ENCODE results near the gene C3orf49. TPM values are rescaled to one million over a fixed set of nuclear protein-coding genes. Genes with fewer than 3 reads are reported as not detected.

Gene C3orf49
- total RNA-seq, 4 donors from 2014 or later: not detected

GRCh38 chr3:63824309-63824708 is 5.2 kb downstream of the C3orf49 start:
- TF ChIP-seq POLR2AphosphoS5 (IDR thresholded peaks at IDR 0.05) (no peak), EP300 (IDR thresholded peaks at IDR 0.05; ENCODE audit: low read depth) (no peak), POLR2A (IDR thresholded peaks at IDR 0.05) (no peak), CTCF (IDR thresholded peaks at IDR 0.05) (no peak)
- intact Hi-C loops (cut with DNase I; ENCODE audit: low total_unique reads) (no loop called here), in situ Hi-C loops (cut with MboI; ENCODE audit: low pct_ligation_motif_present in 1 of 4, low pct_unique_long_range_greater_than_20kb in 1 of 4, low sequenced_read_pairs in 3 of 4) (loop anchor here in 1 of 4 donors (5.0 kb wide), 1 partner anchor 472 kb away; no protein-coding TSS in a partner anchor)

GRCh38 chr3:63830526-63830925 is 11.4 kb downstream of the C3orf49 start:
- DNase-seq: no peak
- Histone ChIP-seq H3K27ac (no peak overlapping the region), H3K4me1 (no peaks in the 10 kb centered on the region), H3K4me3 (no peak overlapping the region), H3K36me3 (peaks cover 0 to 50% (median 17%) of the 10 kb centered on the region in 4 donors), H3K9me3 (no peaks in the 10 kb centered on the region), H3K27me3 (no peaks in the 10 kb centered on the region)
- intact Hi-C loops (cut with DNase I; ENCODE audit: low total_unique reads) (no loop called here), in situ Hi-C loops (cut with MboI; ENCODE audit: low pct_ligation_motif_present in 1 of 4, low pct_unique_long_range_greater_than_20kb in 1 of 4, low sequenced_read_pairs in 3 of 4) (no loop called here)
- no peak for TF ChIP-seq POLR2A (IDR thresholded peaks at IDR 0.05)
- WGBS, 2 donors (ENCODE audit: low coverage in 1 of 2): 92 to 96% methylated on average over 3 to 6 of the region's 6 CpGs

More at GRCh38 chr3:63824309-63824708, 5.2 kb downstream of the C3orf49 start:
- H3K4me1 ChIP-seq: no peaks in the 10 kb centered on the region
- no peaks in the 10 kb centered on the region for H3K36me3 ChIP-seq
- no peak overlapping the region for H3K27ac ChIP-seq
- 71 to 81% methylated on average over 4 of the region's 4 CpGs for WGBS, 2 donors (ENCODE audit: low coverage in 1 of 2)
- no peak for DNase-seq
- H3K4me3 ChIP-seq: no peak overlapping the region
- no peaks in the 10 kb centered on the region for H3K27me3 ChIP-seq
- H3K9me3 ChIP-seq: no peaks in the 10 kb centered on the region

GRCh38 chr3:63832395-63832794 is 13.3 kb downstream of the C3orf49 start:
- in situ Hi-C loops (cut with MboI; ENCODE audit: low pct_ligation_motif_present in 1 of 4, low pct_unique_long_range_greater_than_20kb in 1 of 4, low sequenced_read_pairs in 3 of 4) (no loop called here), intact Hi-C loops (cut with DNase I; ENCODE audit: low total_unique reads) (no loop called here)
- Histone ChIP-seq H3K36me3 (peaks cover 0 to 56% (median 17%) of the 10 kb centered on the region in 4 donors), H3K9me3 (no peaks in the 10 kb centered on the region), H3K4me1 (no peaks in the 10 kb centered on the region), H3K27ac (no peak overlapping the region), H3K27me3 (no peaks in the 10 kb centered on the region), H3K4me3 (no peak overlapping the region)
- WGBS, 2 donors (ENCODE audit: low coverage in 1 of 2): 90 to 93% methylated on average over 6 of the region's 6 CpGs
- no peak for DNase-seq
- TF ChIP-seq CTCF (IDR thresholded peaks at IDR 0.05) (no peak), EP300 (IDR thresholded peaks at IDR 0.05; ENCODE audit: low read depth) (no peak), POLR2A (IDR thresholded peaks at IDR 0.05) (no peak), POLR2AphosphoS5 (IDR thresholded peaks at IDR 0.05) (no peak)

GRCh38 chr3:63841704-63842103 is 22.6 kb downstream of the C3orf49 start:
- TF ChIP-seq POLR2A (IDR thresholded peaks at IDR 0.05) (no peak), CTCF (IDR thresholded peaks at IDR 0.05) (no peak), EP300 (IDR thresholded peaks at IDR 0.05; ENCODE audit: low read depth) (no peak), POLR2AphosphoS5 (IDR thresholded peaks at IDR 0.05) (no peak)
- in situ Hi-C loops (cut with MboI; ENCODE audit: low pct_ligation_motif_present in 1 of 4, low pct_unique_long_range_greater_than_20kb in 1 of 4, low sequenced_read_pairs in 3 of 4): no loop called here
- Histone ChIP-seq H3K4me3 (no peak overlapping the region), H3K4me1 (no peaks in the 10 kb centered on the region), H3K27ac (no peak overlapping the region), H3K27me3 (no peaks in the 10 kb centered on the region), H3K36me3 (no peaks in the 10 kb centered on the region), H3K9me3 (no peaks in the 10 kb centered on the region)
- intact Hi-C loops (cut with DNase I; ENCODE audit: low total_unique reads): no loop called here
- 0 to 2% methylated on average over 1 of the region's 1 CpG for WGBS, 2 donors (ENCODE audit: low coverage in 1 of 2)
- DNase-seq: no peak

GRCh38 chr3:63842127-63842526 is 23.0 kb downstream of the C3orf49 start:
- TF ChIP-seq CTCF (IDR thresholded peaks at IDR 0.05) (no peak), EP300 (IDR thresholded peaks at IDR 0.05; ENCODE audit: low read depth) (no peak), POLR2A (IDR thresholded peaks at IDR 0.05) (no peak), POLR2AphosphoS5 (IDR thresholded peaks at IDR 0.05) (no peak)
- H3K4me3 ChIP-seq: no peak overlapping the region
- H3K9me3 ChIP-seq: no peaks in the 10 kb centered on the region
- intact Hi-C loops (cut with DNase I; ENCODE audit: low total_unique reads) (no loop called here), in situ Hi-C loops (cut with MboI; ENCODE audit: low pct_ligation_motif_present in 1 of 4, low pct_unique_long_range_greater_than_20kb in 1 of 4, low sequenced_read_pairs in 3 of 4) (no loop called here)
- no peak for DNase-seq
- H3K27me3 ChIP-seq: no peaks in the 10 kb centered on the region
- no peaks in the 10 kb centered on the region for H3K4me1 ChIP-seq
- no peak overlapping the region for H3K27ac ChIP-seq
- no peaks in the 10 kb centered on the region for H3K36me3 ChIP-seq

All from transverse colon (tissue), 4 donors.